HEK293 (cell line): ENCODE results near the gene DAZAP1.

Experiments
- BCL6B ChIP-seq: fragments of 450-650 bp; formaldehyde crosslinking; IDR thresholded peaks from 2 replicates; pipeline ENCODE4 v1.5.1; 2017; ENCODE audit warnings: missing biosample characterization, missing genetic modification characterization
- GLI2 ChIP-seq: fragments of 450-650 bp; formaldehyde crosslinking; IDR thresholded peaks from 2 replicates; pipeline ENCODE4; 2017; ENCODE audit warnings: missing biosample characterization, missing genetic modification characterization, low read depth, borderline replicate concordance
- GLIS2 ChIP-seq: fragments of 450-650 bp; formaldehyde crosslinking; IDR thresholded peaks from 2 replicates; pipeline ENCODE4 v1.5.1; 2016; ENCODE audit warnings: missing biosample characterization, missing genetic modification characterization
- IKZF3 ChIP-seq: fragments of 450-650 bp; IDR thresholded peaks from 2 replicates; pipeline ENCODE4 v1.5.0; 2018; ENCODE audit warnings: missing biosample characterization, mild to moderate bottlenecking, missing genetic modification characterization, moderate library complexity
- PRDM6 ChIP-seq: fragments of 450-650 bp; formaldehyde crosslinking; IDR thresholded peaks from 2 replicates; pipeline ENCODE4 v1.5.1; 2017; ENCODE audit warnings: missing biosample characterization, missing genetic modification characterization
- REST ChIP-seq: fragments of 450-650 bp; formaldehyde crosslinking; IDR thresholded peaks from 2 replicates; pipeline ENCODE4 v1.5.1; 2016; ENCODE audit warnings: missing biosample characterization, missing genetic modification characterization
- TSHZ1 ChIP-seq: fragments of 450-650 bp; formaldehyde crosslinking; IDR thresholded peaks from 2 replicates; pipeline ENCODE4 v1.5.1; 2016; ENCODE audit warnings: missing biosample characterization, missing genetic modification characterization, borderline replicate concordance
- ZBTB1 ChIP-seq: fragments of 450-650 bp; formaldehyde crosslinking; IDR thresholded peaks from 2 replicates; pipeline ENCODE4 v1.5.1; 2016; ENCODE audit warnings: missing biosample characterization, missing genetic modification characterization
- ZBTB11 ChIP-seq: fragments of 450-650 bp; formaldehyde crosslinking; conservative IDR thresholded peaks from 2 replicates; pipeline ENCODE4 v1.5.1; 2016; ENCODE audit warnings: low read depth, missing biosample characterization, missing genetic modification characterization
- ZBTB21 ChIP-seq: fragments of 450-650 bp; formaldehyde crosslinking; IDR thresholded peaks from 2 replicates; pipeline ENCODE4 v1.5.1; 2017; ENCODE audit warnings: missing biosample characterization, missing genetic modification characterization
- ZNF112 ChIP-seq: fragments of 450-650 bp; formaldehyde crosslinking; IDR thresholded peaks from 2 replicates; pipeline ENCODE4 v1.5.0; 2017; ENCODE audit warnings: missing biosample characterization, missing genetic modification characterization
- ZNF16 ChIP-seq: fragments of 450-650 bp; formaldehyde crosslinking; IDR thresholded peaks from 2 replicates; pipeline ENCODE4 v1.5.1; 2016; ENCODE audit warnings: low read depth, missing biosample characterization, missing genetic modification characterization
- ZNF184 ChIP-seq: fragments of 450-650 bp; IDR thresholded peaks from 2 replicates; pipeline ENCODE4 v1.5.1; 2018; ENCODE audit warnings: missing biosample characterization, mild to moderate bottlenecking, missing genetic modification characterization
- ZNF202 ChIP-seq: fragments of 450-650 bp; formaldehyde crosslinking; IDR thresholded peaks from 2 replicates; pipeline ENCODE4 v1.5.1; 2016; ENCODE audit warnings: missing biosample characterization, missing genetic modification characterization, borderline replicate concordance
- ZNF248 ChIP-seq: fragments of 450-650 bp; formaldehyde crosslinking; IDR thresholded peaks from 2 replicates; pipeline ENCODE4 v1.5.1; 2017; ENCODE audit warnings: missing biosample characterization, missing genetic modification characterization
- ZNF292 ChIP-seq: fragments of 450-650 bp; formaldehyde crosslinking; IDR thresholded peaks from 2 replicates; pipeline ENCODE4 v1.5.1; 2016; ENCODE audit warnings: low read depth, missing biosample characterization, missing genetic modification characterization, borderline replicate concordance
- ZNF335 ChIP-seq: fragments of 450-650 bp; formaldehyde crosslinking; conservative IDR thresholded peaks from 2 replicates; pipeline ENCODE4 v1.5.1; 2016; ENCODE audit warnings: missing biosample characterization, missing genetic modification characterization
- ZNF366 ChIP-seq: fragments of 450-650 bp; formaldehyde crosslinking; conservative IDR thresholded peaks from 2 replicates; pipeline ENCODE4 v1.5.1; 2016; ENCODE audit warnings: missing biosample characterization, missing genetic modification characterization
- ZNF488 ChIP-seq: fragments of 450-650 bp; formaldehyde crosslinking; IDR thresholded peaks from 2 replicates; pipeline ENCODE4 v1.5.1; 2016; ENCODE audit warnings: missing biosample characterization, missing genetic modification characterization
- ZNF561 ChIP-seq: fragments of 450-650 bp; IDR thresholded peaks from 2 replicates; pipeline ENCODE4 v1.5.1; 2018; ENCODE audit warnings: missing biosample characterization, missing genetic modification characterization, borderline replicate concordance
- ZNF580 ChIP-seq: fragments of 450-650 bp; formaldehyde crosslinking; IDR thresholded peaks from 2 replicates; pipeline ENCODE4 v1.5.1; 2016; ENCODE audit warnings: missing biosample characterization, missing genetic modification characterization
- ZNF837 ChIP-seq: fragments of 450-650 bp; formaldehyde crosslinking; IDR thresholded peaks from 2 replicates; pipeline ENCODE4 v1.5.1; 2016; ENCODE audit warnings: missing biosample characterization, missing genetic modification characterization
- ZNF843 ChIP-seq: fragments of 450-650 bp; formaldehyde crosslinking; IDR thresholded peaks from 2 replicates; pipeline ENCODE4 v1.5.1; 2016; ENCODE audit warnings: missing biosample characterization, missing genetic modification characterization
- ZSCAN23 ChIP-seq: fragments of 450-650 bp; formaldehyde crosslinking; IDR thresholded peaks from 2 replicates; pipeline ENCODE4 v1.5.1; 2016; ENCODE audit warnings: missing biosample characterization, missing genetic modification characterization

The DAZAP1 gene

GRCh38 chr19:1361601-1362386 is 45.6 kb upstream of the DAZAP1 start (continued):
- TF ChIP-seq ZBTB11 (tag by site-specific recombination) (no peak), BCL6B (tag by site-specific recombination) (peak; percentile 42; the same call in 1 of the 2 replicates), ZNF366 (tag by site-specific recombination) (peak; percentile 86), PRDM6 (tag by site-specific recombination) (peak; percentile 86), ZNF837 (tag by site-specific recombination) (no peak), ZNF488 (tag by site-specific recombination) (no peak), ZNF580 (tag by site-specific recombination) (no peak), ZNF843 (tag by site-specific recombination) (no peak), ZNF112 (tag by site-specific recombination) (peak; percentile 78; the same call in 1 of the 2 replicates), ZBTB1 (tag by site-specific recombination) (no peak), GLI2 (tag by site-specific recombination) (peak; percentile 23; the same call in 1 of the 2 replicates), REST (tag by site-specific recombination) (no peak), ZSCAN23 (no peak), GLIS2 (tag by site-specific recombination) (no peak), TSHZ1 (tag by site-specific recombination) (peak; percentile 32; the same call in 1 of the 2 replicates), ZNF292 (tag by site-specific recombination) (no peak), ZNF561 (peak; percentile 81), ZNF184 (tag by site-specific recombination) (peak; percentile 97), ZBTB21 (tag by site-specific recombination) (peak; percentile 51; the same call in 1 of the 2 replicates), ZNF335 (tag by site-specific recombination) (no peak), ZNF16 (tag by site-specific recombination) (no peak), ZNF248 (tag by site-specific recombination) (0 out of 2 replicates have a peak, but pooled peaks have one; percentile 45), ZNF202 (no peak), IKZF3 (tag by site-specific recombination) (peak; percentile 68)
